HepG2 (cell line): ENCODE results near the gene PIGL. TPM values are rescaled to one million over a fixed set of nuclear protein-coding genes. Genes with fewer than 3 reads are reported as not detected.

Experiments
- CEBPB ChIP-seq: IDR thresholded peaks from 2 replicates; pipeline ENCODE4 v1.6.1; 2011; ENCODE audit warnings: low read depth, low read length, improper control_type of control experiment, borderline replicate concordance
- CENPX ChIP-seq: sonication (generic); formaldehyde crosslinking; IDR thresholded peaks from 2 replicates; pipeline ENCODE4 v1.9.0; 2021; ENCODE audit warnings: mild to moderate bottlenecking, missing genetic modification reagents, moderate library complexity
- CHD2 ChIP-seq: IDR thresholded peaks from 2 replicates; pipeline ENCODE4 v1.6.1; 2011; ENCODE audit warnings: low read depth, low read length, improper control_type of control experiment
- EEA1 ChIP-seq: sonication (generic); formaldehyde crosslinking; IDR thresholded peaks from 2 replicates; pipeline ENCODE4 v1.5.1; 2020; ENCODE audit warnings: mild to moderate bottlenecking, missing genetic modification reagents, borderline replicate concordance
- EED ChIP-seq: sonication (generic); formaldehyde crosslinking; IDR thresholded peaks from 2 replicates; pipeline ENCODE4 v1.5.0; 2020; ENCODE audit warnings: mild to moderate bottlenecking, missing genetic modification reagents
- ISL2 ChIP-seq: sonication (generic); formaldehyde crosslinking; IDR thresholded peaks from 2 replicates; pipeline ENCODE4 v1.5.0; 2020; ENCODE audit warnings: missing genetic modification reagents
- NFKB2 ChIP-seq: sonication (generic); formaldehyde crosslinking; IDR thresholded peaks from 2 replicates; pipeline ENCODE4 v1.4.0; 2020; ENCODE audit warnings: missing genetic modification reagents, borderline replicate concordance
- PAF1 ChIP-seq: IDR thresholded peaks from 2 replicates; pipeline ENCODE4 v1.6.1; 2016; ENCODE audit warnings: missing genetic modification reagents, missing compliant biosample characterization
- PLSCR1 ChIP-seq: sonication (generic); formaldehyde crosslinking; IDR thresholded peaks from 2 replicates; pipeline ENCODE4 v1.5.0; 2020; ENCODE audit warnings: missing genetic modification reagents, mild to moderate bottlenecking, borderline replicate concordance
- POGK ChIP-seq: sonication (generic); formaldehyde crosslinking; conservative IDR thresholded peaks from 2 replicates; pipeline ENCODE4 v1.8.0; 2022; ENCODE audit warnings: mild to moderate bottlenecking, moderate library complexity, missing genetic modification reagents
- RARA ChIP-seq: IDR thresholded peaks from 2 replicates; pipeline ENCODE4 v1.6.1; 2016; ENCODE audit warnings: missing genetic modification reagents, missing compliant biosample characterization
- RXRB ChIP-seq: IDR thresholded peaks from 2 replicates; pipeline ENCODE4 v1.6.1; 2016; ENCODE audit warnings: borderline replicate concordance, missing genetic modification reagents, missing compliant biosample characterization
- U2AF1 ChIP-seq: fragments of 200-400 bp; formaldehyde crosslinking; optimal IDR thresholded peaks from 2 replicates; pipeline ENCODE3; 2017; ENCODE audit warnings: mild to moderate bottlenecking, low read depth, low read length
- ZBTB14 ChIP-seq: sonication (generic); formaldehyde crosslinking; IDR thresholded peaks from 2 replicates; pipeline ENCODE4 v1.4.0; 2020; ENCODE audit warnings: missing genetic modification reagents
- ZNF337 ChIP-seq: sonication (generic); formaldehyde crosslinking; IDR thresholded peaks from 2 replicates; pipeline ENCODE4 v1.5.1; 2020; ENCODE audit warnings: missing genetic modification reagents, low read depth, mild to moderate bottlenecking, borderline replicate concordance
- ZNF512B ChIP-seq: sonication (generic); formaldehyde crosslinking; IDR thresholded peaks from 2 replicates; pipeline ENCODE4 v1.5.1; 2020; ENCODE audit warnings: missing genetic modification reagents, mild to moderate bottlenecking, borderline replicate concordance
- ZNF513 ChIP-seq: sonication (generic); formaldehyde crosslinking; conservative IDR thresholded peaks from 2 replicates; pipeline ENCODE4 v1.5.0; 2020; ENCODE audit warnings: missing genetic modification reagents
- ZNF577 ChIP-seq: sonication (generic); formaldehyde crosslinking; IDR thresholded peaks from 2 replicates; pipeline ENCODE4 v1.4.0; 2020; ENCODE audit warnings: mild to moderate bottlenecking, low read depth, missing genetic modification reagents, borderline replicate concordance
- ZNF580 ChIP-seq: IDR thresholded peaks from 2 replicates; pipeline ENCODE4 v1.6.1; 2016; ENCODE audit warnings: low read depth, borderline replicate concordance
- ZSCAN9 ChIP-seq: IDR thresholded peaks from 2 replicates; pipeline ENCODE4 v1.6.1; 2016; ENCODE audit warnings: borderline replicate concordance
- polyA plus RNA-seq, 8 experiments: library from polyadenylated mRNA; depleted of rRNA in 3 of 8; stranded (reverse) in 7 of 8; unstranded in 1 of 8; fragments of >200 nt; fragmentation: Illumina TruSeq in 4 of 8; extraction: Trizol in 4 of 8; gene quantifications; 2 replicates each; pipeline versions ENCODE4 v1.2.1 to v1.2.3, GENCODE V29; 2011 to 2016; ENCODE audit warnings: low read depth in 4 of 8, missing spikeins in 1 of 8, mixed read lengths in 1 of 8; ENCODE audit not compliant: insufficient read depth in 1 of 8
- total RNA-seq, 5 experiments: library from RNA; depleted of rRNA; stranded (reverse); fragments of >200 nt; fragmentation: Illumina TruSeq; extraction: Trizol; gene quantifications; 2 replicates each; pipeline ENCODE4 v1.2.3, GENCODE V29; 2016; ENCODE audit warnings: low read depth in 1 of 5

PIGL gene
- total and polyA plus RNA-seq, 2 of the 13 experiments (the other 11 are each of a cell fraction or from before 2014, with no cell fraction given) = 28.5 to 63.8 TPM

GRCh38 chr17:16215273-16215964, 1.6 kb upstream of the PIGL start, which contains the start of gene NCOR1 (continued):
- TF ChIP-seq ZNF513 (CRISPR knock-in tag) (no peak), CENPX (CRISPR knock-in tag) (no peak), ZBTB14 (CRISPR knock-in tag) (no peak), RARA (0 out of 2 replicates have a peak, but pooled peaks have one; percentile 30), EED (no peak), ZNF577 (CRISPR knock-in tag) (no peak), POGK (peak; percentile 63; the same call in 1 of the 2 replicates), CEBPB (no peak), ZSCAN9 (peak; percentile 77; the same call in 1 of the 2 replicates), RXRB (CRISPR knock-in tag) (peak; percentile 47), ZNF337 (CRISPR knock-in tag) (no peak), CHD2 (no peak), ZNF580 (CRISPR knock-in tag) (0 out of 2 replicates have a peak, but pooled peaks have one; percentile 17), NFKB2 (CRISPR knock-in tag) (peak; percentile 39), U2AF1 (no peak), PAF1 (CRISPR knock-in tag) (no peak), EEA1 (CRISPR knock-in tag) (no peak), ISL2 (0 out of 2 replicates have a peak, but pooled peaks have one; percentile 13), PLSCR1 (CRISPR knock-in tag) (no peak), ZNF512B (peak; percentile 34; the same call in 1 of the 2 replicates)
